Upper lobe of left lung (tissue), 4 donors: Measurements from ENCODE around the gene ZNF787.

ENCODE experiments used
- CTCF ChIP-seq, 6 experiments: fragments of 450-650 bp in 4 of 6; fragments of 200-600 bp in 2 of 6; sonication (generic) in 2 of 6; IDR thresholded peaks; one replicate each; pipeline ENCODE4 v1.5.1; 2016 to 2019; ENCODE audit warnings: antibody characterized with exemption in 6 of 6
- EP300 ChIP-seq, 4 donors: sonication (generic); formaldehyde crosslinking; IDR thresholded peaks; one replicate each; pipeline ENCODE4 v1.5.1; 2017; ENCODE audit warnings: antibody characterized with exemption in 4 of 4, control low read depth in 2 of 4
- POLR2A ChIP-seq, 4 donors: fragments of 450-650 bp; IDR thresholded peaks; one replicate each; pipeline ENCODE4 v1.5.1; 2016 to 2017; ENCODE audit warnings: antibody characterized with exemption in 4 of 4, mild to moderate bottlenecking in 2 of 4

GRCh38 chr19:56150358-56150757, 29.3 kb upstream of the ZNF787 start:
- no peak for TF ChIP-seq CTCF (IDR thresholded peaks at IDR 0.05)
- TF ChIP-seq POLR2A (IDR thresholded peaks at IDR 0.05), result no peak
- TF ChIP-seq EP300 (IDR thresholded peaks at IDR 0.05), result no peak
